Amygdala (tissue), 56 donors: ENCODE measurements around the gene NCK2.

Experiments
- DNase-seq, 56 donors: peaks; one replicate each; lab custom pipeline; 2025; lab: John Stamatoyannopoulos, UW

The NCK2 gene

GRCh38 chr2:105774781-105775337 is 30.1 kb downstream of the NCK2 start:
- no peak for DNase-seq

- no peak for DNase-seq
These were observed 31.3 kb downstream of the NCK2 start for GRCh38 chr2:105775809-105776559.

- no peak for DNase-seq
These were observed 31.8 kb downstream of the NCK2 start for GRCh38 chr2:105776560-105776928.

- DNase-seq, result no peak
These were observed 32.3 kb downstream of the NCK2 start for GRCh38 chr2:105777031-105777482.

- no peak for DNase-seq
These were observed 32.9 kb downstream of the NCK2 start for GRCh38 chr2:105777506-105778055.

GRCh38 chr2:105778080-105778607 is 33.4 kb downstream of the NCK2 start:
- no peak for DNase-seq

- DNase-seq, result no peak
These were observed 34.7 kb downstream of the NCK2 start for GRCh38 chr2:105779394-105779793.

- no peak for DNase-seq
These were observed 35.9 kb downstream of the NCK2 start for GRCh38 chr2:105780606-105781005.

- no peak for DNase-seq
These were observed 36.7 kb downstream of the NCK2 start for GRCh38 chr2:105781274-105781978.

- DNase-seq, result no peak
These were observed 37.4 kb downstream of the NCK2 start for GRCh38 chr2:105782123-105782522.

- DNase-seq, result no peak
These were observed 37.9 kb downstream of the NCK2 start for GRCh38 chr2:105782646-105783045.

GRCh38 chr2:105783151-105783738 is 38.5 kb downstream of the NCK2 start:
- DNase-seq, result no peak

- no peak for DNase-seq
These were observed 39.3 kb downstream of the NCK2 start for GRCh38 chr2:105783972-105784371.

GRCh38 chr2:105784589-105784988 is 39.9 kb downstream of the NCK2 start:
- DNase-seq, result no peak

- no peak for DNase-seq
These were observed 40.6 kb downstream of the NCK2 start for GRCh38 chr2:105785095-105785847.

- DNase-seq, result no peak
These were observed 41.8 kb downstream of the NCK2 start for GRCh38 chr2:105786231-105787230.

GRCh38 chr2:105787376-105788318 is 42.9 kb downstream of the NCK2 start:
- peak in 1 of 56 donors; percentile 24 for DNase-seq
